Activated CD4-positive, CD25-positive, alpha-beta regulatory T cell (primary cell): ENCODE data around the gene NKX2-2.

Source experiments
- DNase-seq, 4 experiments: peaks; one replicate each; lab custom pipeline; 2025; lab: John Stamatoyannopoulos, UW

NKX2-2 gene

GRCh38 chr20:21513881-21514540 is at the start of gene NKX2-2:
Gene NKX2-2 (minus strand): TSS chr20:21514064. CDS start chr20:21513669, 395 bp downstream.
- no peak for DNase-seq

DNA sequence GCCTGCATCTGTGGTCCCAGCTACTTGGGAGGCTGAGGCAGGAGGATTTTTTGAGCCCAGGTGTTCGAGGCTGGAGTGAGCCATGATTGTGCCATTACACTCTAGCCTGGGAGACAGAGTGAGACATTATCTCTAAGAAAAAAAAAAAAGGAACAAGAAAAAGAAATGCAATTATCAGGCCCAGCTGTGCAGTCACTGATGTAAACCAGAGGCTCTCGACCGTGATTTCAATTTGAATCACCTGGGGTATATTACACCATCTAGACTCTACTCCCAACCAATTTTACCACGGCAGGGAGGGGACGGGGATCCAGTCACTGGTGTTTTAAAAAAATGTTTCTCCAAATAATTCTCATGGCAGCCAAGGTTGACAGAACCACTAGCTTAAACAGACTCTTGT is 48.8 kb upstream of the NKX2-2 start:
- no peak for DNase-seq

DNA sequence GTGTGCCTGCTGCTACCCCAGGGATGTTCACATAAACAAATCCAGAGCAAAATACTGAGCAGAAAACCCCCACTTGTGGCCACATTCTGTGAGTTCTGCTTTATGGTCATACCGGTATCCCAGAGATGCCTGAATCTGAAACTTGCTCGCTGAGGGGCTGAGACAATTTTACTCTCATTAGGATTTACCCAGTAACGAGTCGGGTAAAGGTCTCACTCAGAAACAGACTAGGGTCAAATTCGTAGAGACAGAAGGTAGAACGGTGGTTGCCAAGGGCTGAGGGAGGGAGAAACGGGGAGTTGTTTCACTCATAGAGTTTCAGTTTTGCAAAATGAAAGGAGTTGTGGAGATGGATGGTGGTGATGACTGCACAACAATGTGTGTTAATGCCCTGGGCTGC is 45.4 kb upstream of the NKX2-2 start:
- no peak for DNase-seq

- DNase-seq, result peak; percentile 15 to 31 (median 24)
Observed at GRCh38 chr20:21557241-21558020, 43.6 kb upstream of the NKX2-2 start.

DNA sequence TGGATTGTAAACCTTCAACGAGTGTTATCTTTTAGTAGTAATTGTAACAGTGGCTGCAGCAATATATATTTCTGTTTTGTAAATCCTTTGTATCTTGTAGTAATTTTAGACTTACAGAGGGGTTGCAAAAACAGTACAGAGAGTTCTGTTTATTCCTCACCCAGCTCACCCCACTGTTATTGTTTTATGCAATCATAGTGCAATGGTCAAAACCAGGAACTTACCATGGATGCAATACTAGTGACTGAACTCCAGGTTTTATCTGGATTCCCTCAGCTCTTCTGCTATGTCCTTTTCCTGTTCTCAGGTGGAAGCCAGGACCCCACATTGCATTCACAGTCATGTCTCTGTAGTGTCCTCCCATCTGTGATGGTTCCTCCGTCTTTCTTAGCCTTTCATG is 42.5 kb upstream of the NKX2-2 start:
- DNase-seq, result no peak

DNA sequence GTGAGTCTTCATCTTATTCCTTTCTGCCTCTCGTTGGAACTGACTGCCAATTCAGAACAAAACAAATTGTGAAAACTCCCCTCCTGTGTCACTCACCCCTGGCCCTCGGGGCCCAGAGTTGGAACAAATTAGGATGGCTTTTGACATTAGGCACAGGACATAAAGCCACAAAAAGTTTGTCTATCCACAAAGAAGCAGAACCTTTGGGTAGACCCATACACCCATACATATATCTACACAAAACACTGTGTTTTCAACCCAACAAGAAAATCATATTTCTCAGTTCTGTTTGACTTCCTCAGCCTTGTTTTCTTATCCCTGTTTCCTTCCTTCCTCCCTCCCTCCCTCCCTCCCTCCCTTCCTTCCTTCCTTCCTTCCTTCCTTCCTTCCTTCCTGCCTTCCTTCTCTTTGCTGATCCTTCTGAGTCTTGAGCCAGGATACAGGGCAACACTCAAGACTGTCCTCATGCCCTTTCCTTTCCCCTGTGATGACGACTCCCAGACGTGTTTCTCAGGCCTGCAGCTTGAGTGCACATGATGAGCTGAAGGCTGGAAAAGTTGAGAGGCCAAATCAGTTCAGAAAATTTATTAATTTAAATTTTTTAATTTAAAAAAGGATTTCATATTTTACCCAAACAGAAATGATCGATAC is 41.7 kb upstream of the NKX2-2 start:
- DNase-seq, result no peak

GRCh38 chr20:21554985-21555384 is 41.1 kb upstream of the NKX2-2 start:
- no peak for DNase-seq

- DNase-seq, result no peak
Observed at GRCh38 chr20:21554376-21554890, 40.6 kb upstream of the NKX2-2 start.

- DNase-seq, result no peak
Observed at GRCh38 chr20:21550587-21550986, 36.7 kb upstream of the NKX2-2 start.

DNA sequence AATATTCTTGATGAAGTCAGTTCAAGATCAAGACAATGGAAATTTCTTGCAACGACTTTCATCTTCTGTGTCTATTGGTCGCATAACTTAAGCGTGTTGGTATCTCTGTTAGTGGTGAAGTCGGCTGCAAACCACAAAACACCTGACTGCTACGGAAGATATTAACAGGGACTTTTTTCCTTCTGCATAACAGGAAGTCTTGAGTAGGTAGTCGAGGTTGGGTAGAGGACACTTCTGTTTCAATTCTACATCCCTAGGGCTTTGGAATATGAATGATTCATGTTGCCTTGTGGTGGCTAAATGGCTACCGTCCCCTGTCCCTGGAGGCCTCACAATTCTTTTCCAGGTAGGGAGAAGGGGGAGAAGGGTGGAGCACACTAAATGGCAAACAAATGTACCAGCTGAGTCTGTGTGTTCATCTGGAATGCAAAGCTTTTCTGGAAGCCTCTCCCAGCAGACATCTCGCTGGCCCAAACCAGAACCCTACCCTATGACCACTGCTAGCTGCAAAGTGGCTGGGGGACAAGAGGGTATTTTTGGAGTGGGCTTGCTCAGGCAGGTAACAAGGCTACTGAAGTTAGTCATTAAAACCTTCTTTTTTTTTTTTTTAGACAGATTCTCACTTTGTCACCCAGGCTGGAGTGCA is 34.6 kb upstream of the NKX2-2 start:
- no peak for DNase-seq

DNA sequence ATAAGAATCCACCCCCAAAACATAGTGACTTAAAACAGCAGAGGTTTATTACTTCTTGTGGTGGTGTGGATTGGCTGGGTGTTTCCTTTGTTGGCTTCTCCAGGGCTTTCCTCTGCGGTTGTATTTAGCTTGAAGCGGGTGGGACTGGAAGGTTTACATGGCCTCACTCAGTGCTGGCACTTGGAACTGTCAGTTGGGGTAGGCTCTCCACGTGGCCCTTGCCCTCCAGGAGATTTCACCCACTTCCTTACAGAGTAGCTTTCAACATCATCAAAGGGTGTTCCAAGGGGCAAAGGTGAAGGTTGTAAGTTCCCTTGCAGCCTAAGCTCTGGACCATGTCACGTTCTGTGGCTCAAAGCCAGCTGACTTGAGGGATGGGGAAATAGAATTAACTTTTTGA is 32.5 kb upstream of the NKX2-2 start:
- DNase-seq, result no peak

GRCh38 chr20:21539512-21539911 is 25.6 kb upstream of the NKX2-2 start:
- no peak for DNase-seq

DNA sequence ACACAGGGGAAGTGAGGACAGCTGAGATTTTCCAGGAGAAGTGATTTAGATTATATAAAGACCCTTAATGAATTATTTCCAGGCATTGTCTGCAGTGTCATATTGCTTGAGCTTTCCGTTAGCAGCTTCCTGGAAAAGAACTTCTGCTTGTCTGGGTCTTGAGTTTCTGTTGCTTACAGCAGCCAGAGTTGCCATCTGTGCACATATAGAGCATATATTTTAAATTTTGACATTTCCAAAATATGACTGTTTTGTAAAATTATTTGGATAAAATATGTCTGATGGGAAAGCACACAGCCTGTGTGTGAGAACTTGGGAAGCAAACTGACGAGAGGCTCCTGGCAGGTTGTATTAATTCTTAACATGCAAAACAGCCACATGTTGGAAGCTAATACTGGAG is 21.0 kb upstream of the NKX2-2 start:
- DNase-seq, result no peak

- DNase-seq, result no peak
Observed at GRCh38 chr20:21534453-21534852, 20.6 kb upstream of the NKX2-2 start.

DNA sequence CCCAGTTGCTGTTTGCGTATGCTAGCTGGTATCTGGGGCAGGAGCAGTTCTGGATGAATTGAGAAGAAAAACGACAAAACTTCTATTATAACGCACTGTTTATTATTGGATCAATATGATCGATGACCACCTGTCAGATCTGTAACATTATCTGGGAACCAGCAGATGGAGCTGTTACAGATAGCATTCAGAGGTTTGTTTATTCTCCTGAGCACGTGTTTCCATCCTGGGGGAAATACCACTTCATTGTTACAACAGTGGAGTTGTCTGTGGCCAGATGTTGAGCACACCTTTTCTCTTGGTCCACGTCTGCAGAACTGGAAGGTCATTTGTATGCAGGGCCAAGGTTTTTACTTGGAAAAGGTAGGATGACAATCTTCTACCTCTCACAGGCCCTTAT is 16.0 kb upstream of the NKX2-2 start:
- no peak for DNase-seq

GRCh38 chr20:21528870-21529269 is 15.0 kb upstream of the NKX2-2 start:
- no peak for DNase-seq

DNA sequence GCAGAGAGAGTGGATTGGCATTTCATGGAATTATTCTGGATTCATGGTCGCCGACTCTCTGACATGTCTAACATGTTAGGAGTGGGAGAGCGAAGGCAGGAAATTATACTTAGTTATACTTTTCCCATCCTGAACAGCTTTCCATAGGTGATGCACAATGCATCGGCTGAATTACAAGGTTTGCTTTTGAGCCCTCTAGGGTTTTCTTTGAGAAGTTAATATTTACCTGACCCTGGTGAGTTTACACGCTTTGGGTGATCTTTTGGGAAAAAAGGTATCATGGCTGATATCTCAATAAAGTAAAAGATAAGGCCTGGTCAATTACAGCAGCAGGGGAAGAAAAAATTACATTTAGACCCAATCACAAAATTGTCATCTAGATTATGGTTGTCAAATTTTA is 14.0 kb upstream of the NKX2-2 start:
- DNase-seq, result no peak

DNA sequence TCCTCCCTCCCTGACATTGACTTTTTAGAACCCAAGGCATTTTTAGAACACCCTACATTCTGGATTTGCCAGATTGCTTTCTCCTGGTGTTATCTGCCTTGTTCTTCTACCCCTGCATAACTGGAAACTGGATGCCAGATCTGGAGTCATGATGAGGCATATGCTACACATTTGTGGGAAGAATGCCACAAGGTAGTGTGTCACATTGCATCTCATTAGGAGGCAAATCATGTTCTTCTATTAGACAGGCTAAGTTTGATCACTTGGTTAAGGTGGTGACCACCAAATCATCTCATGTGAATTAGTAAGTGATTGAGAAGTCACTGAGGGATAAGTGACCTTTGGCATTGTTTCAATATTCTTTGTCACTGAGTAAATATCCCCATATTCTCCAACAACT is 12.9 kb upstream of the NKX2-2 start:
- no peak for DNase-seq

DNA sequence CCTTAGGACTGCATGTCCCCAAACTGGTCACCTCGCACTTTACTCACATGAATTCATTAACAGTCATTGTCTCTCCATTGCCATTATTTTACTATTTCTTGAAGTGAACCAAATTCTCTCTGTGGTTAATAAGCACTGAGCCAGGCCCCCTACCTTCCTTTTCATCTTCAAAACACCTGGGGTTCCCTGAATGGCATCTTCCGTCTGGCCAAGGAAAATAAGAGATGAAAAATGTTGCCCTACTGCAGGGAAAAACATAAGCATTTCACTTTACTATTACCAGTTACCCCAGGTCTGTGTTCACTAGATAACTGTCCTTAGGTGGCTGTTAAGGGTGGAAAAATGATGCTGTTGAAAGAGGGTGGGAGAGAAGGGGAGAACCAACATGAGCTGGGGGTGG is 10.0 kb upstream of the NKX2-2 start:
- DNase-seq, result no peak

DNA sequence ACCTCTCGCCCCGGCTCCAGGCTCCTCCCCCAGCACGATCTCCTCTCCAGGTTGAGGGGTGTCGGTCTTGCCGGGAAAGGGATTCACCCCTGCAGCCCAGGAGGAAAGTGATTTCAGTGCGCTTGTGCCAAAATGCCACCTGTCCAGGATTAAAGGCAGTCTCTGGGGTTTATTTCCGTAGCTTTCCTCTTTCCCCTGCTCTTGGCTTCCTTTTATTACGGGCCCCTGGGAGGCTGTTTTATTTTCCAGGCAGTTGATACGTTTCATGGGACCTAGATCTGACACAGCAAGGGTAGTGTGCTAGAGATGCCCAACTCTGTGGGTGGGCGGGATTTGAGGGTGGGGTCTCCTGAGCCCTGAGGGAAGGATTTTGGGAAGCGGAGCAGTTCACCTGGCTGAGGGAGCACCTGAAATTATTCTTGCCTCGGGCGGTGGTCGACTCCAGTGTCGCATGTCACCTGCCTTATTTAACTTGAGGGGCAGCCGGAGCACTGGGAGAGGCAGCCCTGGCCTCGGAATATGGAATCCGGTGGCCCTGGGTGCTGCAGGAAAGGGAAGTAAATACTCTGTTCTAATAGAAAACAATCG is 9.5 kb upstream of the NKX2-2 start:
- DNase-seq, result no peak

GRCh38 chr20:21522481-21523280 is 8.8 kb upstream of the NKX2-2 start:
- DNase-seq, result no peak
